ENCODE results near the gene PITPNC1.

DNA sequence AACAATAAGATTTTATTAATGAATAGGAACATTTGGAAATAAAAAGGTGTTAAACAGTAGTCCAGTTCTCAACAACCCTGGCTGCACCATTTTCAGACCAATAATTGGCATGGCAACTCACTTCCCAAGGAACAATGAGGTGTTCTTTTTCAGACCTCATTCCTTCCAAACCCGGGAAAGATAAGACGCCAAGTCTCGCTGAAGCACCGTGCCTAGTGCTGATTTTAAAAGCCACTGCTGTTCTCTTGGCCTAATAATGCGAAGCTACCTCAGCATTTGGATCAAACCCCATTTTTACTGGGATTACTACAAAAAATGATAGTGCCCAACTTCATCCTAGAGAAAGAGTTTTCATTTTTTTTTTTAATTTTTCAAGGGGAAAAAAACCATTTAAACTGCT, 265.4 kb downstream of the PITPNC1 start:
- TF ChIP-seq, protein P1, sequence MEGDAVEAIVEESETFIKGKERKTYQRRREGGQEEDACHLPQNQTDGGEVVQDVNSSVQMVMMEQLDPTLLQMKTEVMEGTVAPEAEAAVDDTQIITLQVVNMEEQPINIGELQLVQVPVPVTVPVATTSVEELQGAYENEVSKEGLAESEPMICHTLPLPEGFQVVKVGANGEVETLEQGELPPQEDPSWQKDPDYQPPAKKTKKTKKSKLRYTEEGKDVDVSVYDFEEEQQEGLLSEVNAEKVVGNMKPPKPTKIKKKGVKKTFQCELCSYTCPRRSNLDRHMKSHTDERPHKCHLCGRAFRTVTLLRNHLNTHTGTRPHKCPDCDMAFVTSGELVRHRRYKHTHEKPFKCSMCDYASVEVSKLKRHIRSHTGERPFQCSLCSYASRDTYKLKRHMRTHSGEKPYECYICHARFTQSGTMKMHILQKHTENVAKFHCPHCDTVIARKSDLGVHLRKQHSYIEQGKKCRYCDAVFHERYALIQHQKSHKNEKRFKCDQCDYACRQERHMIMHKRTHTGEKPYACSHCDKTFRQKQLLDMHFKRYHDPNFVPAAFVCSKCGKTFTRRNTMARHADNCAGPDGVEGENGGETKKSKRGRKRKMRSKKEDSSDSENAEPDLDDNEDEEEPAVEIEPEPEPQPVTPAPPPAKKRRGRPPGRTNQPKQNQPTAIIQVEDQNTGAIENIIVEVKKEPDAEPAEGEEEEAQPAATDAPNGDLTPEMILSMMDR (IDR thresholded peaks at IDR 0.05; ENCODE audit: insufficient read depth, low read depth, low read length), result no peak
- TF ChIP-seq EZH2 (IDR thresholded peaks at IDR 0.05; ENCODE audit: insufficient read depth, low read length), result no peak
